Heart left ventricle (tissue), 13 donors: ENCODE data around the gene YWHAH.

Source experiments
- POLR2A ChIP-seq, 2 donors: fragments of 450-650 bp; IDR thresholded peaks; one replicate each; pipeline ENCODE4 v1.6.1; 2017; ENCODE audit warnings: antibody characterized with exemption in 2 of 2, mild to moderate bottlenecking in 2 of 2, moderate library complexity in 2 of 2
- TF ChIP-seq, protein P1 (sequence below), 12 donors: fragments of 200-600 bp; sonication (generic) in 4 of 12; IDR thresholded peaks; one replicate each; pipeline versions ENCODE4 v1.5.0 to v1.8.0; 2018 to 2022; ENCODE audit warnings: antibody characterized with exemption in 12 of 12, mild to moderate bottlenecking in 5 of 12
- donor health status: ischemic (EF 13 %, LVEDD 7.1; RV severe dilation, severe dysfunction).
- donor health status: DM: no; HTN: yes; CAD: no.
- donor health status: DM: no; HTN: no; CAD: no.
- donor health status: ischemic (EF 25% LVEDD 6.9; RV normal size, moderate dysfunction).
- donor health status: ischemic (EF 25% LVEDD 5.7; RV mildly dilated, moderate dysfunction).
- donor health status: ischemic (EF 35%, LVEDD 5.7; RV mildly dilated, moderate dysfunction).
- donor health status: nonischemic (EF 11% LVEDD 7.7; RV severe dilation, severe dysfunction).
- donor health status: DM: yes; HTN: yes; CAD: no.
- donor health status: PGD.
- donor health status: ischemic (EF 29% LVEDD 5.4; RV normal size, mild dysfunction).
- donor health status: nonischemic (EF 23%, LVEDD 6.1; RV moderate dilation, normal function).

GRCh38 chr22:31921106-31921505, 23.2 kb upstream of the YWHAH start:
- TF ChIP-seq, protein P1, sequence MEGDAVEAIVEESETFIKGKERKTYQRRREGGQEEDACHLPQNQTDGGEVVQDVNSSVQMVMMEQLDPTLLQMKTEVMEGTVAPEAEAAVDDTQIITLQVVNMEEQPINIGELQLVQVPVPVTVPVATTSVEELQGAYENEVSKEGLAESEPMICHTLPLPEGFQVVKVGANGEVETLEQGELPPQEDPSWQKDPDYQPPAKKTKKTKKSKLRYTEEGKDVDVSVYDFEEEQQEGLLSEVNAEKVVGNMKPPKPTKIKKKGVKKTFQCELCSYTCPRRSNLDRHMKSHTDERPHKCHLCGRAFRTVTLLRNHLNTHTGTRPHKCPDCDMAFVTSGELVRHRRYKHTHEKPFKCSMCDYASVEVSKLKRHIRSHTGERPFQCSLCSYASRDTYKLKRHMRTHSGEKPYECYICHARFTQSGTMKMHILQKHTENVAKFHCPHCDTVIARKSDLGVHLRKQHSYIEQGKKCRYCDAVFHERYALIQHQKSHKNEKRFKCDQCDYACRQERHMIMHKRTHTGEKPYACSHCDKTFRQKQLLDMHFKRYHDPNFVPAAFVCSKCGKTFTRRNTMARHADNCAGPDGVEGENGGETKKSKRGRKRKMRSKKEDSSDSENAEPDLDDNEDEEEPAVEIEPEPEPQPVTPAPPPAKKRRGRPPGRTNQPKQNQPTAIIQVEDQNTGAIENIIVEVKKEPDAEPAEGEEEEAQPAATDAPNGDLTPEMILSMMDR (IDR thresholded peaks at IDR 0.05): no peak
- TF ChIP-seq POLR2A (IDR thresholded peaks at IDR 0.05): no peak
